VCaP (cell line): ENCODE data around the gene PPOX.

ENCODE experiments used
- H3K27ac ChIP-seq: fragments of 450-650 bp; 2 replicates; pipeline ENCODE4 v1.5.1; 2017
- TF ChIP-seq, protein P1 (sequence below): fragments of 450-650 bp; conservative IDR thresholded peaks from 2 replicates; pipeline ENCODE4 v1.5.1; 2017; ENCODE audit warnings: mild to moderate bottlenecking, moderate library complexity

The PPOX gene

DNA sequence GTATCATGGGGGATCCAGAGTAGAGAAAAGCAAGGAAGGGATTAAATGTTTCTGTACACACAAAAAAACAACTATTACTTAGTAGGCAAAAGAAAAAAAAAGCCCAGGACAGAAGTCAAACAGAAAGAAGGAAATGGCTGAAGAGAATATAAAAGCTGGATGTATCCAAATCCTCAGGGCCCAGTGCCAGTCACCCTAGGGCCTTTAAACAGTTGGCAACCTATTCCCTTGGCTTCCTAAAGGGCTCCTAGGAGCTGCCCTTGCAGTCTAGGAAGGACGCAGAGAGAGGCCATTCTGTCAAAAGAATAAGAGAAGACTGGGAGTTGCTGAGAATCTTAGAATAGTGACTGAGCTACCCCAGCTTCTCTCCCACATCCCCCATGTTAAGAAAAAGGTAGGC lies 6.1 kb downstream of the PPOX start:
- 0 out of 2 replicates have a peak overlapping the region, but pooled peaks have one; percentile 14 for H3K27ac ChIP-seq

DNA sequence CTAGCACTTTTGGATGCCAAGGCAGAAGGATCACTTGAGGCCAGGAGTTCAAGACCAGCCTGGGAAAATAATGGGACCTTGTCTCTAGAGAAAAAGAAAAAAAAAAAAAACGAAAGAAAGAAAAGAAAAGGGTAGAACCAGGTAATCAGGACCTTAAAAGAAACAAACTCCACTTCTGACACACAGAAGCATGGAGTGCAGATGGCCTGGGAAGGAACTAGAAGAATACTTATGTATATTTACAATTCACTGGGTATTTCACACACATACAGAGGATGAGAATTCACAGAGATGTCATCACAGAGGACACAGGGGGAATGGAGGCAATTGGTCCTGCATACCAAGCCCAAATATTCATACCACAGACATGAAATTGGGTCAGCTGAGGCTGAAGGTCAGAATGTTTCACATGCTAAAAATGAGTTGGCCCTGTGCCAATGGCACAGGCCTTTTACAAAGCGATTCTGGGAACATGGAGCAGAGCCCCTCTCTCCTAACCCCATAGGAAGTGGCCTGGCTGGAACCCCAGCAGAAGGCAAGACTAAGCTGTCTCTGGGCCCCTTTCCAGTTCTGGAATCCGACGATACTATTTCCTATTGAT lies 6.7 kb downstream of the PPOX start:
- H3K27ac ChIP-seq: peak overlapping the region; percentile 14; the same call in 1 of the 2 replicates
- TF ChIP-seq, protein P1, sequence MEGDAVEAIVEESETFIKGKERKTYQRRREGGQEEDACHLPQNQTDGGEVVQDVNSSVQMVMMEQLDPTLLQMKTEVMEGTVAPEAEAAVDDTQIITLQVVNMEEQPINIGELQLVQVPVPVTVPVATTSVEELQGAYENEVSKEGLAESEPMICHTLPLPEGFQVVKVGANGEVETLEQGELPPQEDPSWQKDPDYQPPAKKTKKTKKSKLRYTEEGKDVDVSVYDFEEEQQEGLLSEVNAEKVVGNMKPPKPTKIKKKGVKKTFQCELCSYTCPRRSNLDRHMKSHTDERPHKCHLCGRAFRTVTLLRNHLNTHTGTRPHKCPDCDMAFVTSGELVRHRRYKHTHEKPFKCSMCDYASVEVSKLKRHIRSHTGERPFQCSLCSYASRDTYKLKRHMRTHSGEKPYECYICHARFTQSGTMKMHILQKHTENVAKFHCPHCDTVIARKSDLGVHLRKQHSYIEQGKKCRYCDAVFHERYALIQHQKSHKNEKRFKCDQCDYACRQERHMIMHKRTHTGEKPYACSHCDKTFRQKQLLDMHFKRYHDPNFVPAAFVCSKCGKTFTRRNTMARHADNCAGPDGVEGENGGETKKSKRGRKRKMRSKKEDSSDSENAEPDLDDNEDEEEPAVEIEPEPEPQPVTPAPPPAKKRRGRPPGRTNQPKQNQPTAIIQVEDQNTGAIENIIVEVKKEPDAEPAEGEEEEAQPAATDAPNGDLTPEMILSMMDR: no peak

More for the DNA sequence above, 6.1 kb downstream of the PPOX start:
- TF ChIP-seq, protein P1: no peak

DNA sequence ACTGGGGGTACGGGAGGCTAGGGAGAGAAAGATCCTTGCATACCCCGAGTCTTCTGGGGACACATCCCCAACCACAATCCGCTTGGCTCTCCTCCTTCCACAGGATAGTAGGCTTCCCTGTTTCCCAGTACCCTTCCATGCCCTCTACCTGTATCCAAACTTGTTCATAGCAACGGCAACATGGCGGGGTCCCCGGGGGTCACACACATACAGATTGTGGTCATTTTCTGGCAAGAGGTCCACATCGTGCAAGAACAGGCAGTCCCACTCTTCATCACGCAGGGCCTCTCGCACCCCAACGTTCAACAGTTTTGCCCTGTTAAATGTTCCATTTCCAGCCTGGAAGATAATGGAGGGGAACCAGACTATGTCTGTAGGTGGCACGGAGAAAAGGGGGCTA lies 7.5 kb downstream of the PPOX start:
- no peak overlapping the region for H3K27ac ChIP-seq
- TF ChIP-seq, protein P1: no peak

DNA sequence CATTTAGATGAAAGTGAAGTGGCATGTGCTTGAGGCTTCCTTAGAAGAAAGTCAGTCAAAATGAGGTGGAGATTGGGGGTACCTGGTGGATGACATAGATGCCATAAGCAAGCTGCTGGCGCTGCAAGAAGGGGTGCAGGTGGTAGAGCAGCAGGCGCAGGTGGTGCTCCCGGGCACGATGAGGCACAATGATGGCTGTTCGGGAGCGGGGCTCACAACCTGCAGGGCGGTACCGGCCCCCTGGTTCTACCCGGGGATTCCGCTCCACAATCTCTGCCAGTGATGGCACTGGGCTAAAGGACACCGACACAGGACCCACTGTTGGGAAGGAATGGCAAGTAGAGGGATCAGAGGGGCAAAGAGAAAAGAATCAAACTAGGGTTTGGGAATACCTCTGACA lies 8.7 kb downstream of the PPOX start:
- TF ChIP-seq, protein P1: no peak

DNA sequence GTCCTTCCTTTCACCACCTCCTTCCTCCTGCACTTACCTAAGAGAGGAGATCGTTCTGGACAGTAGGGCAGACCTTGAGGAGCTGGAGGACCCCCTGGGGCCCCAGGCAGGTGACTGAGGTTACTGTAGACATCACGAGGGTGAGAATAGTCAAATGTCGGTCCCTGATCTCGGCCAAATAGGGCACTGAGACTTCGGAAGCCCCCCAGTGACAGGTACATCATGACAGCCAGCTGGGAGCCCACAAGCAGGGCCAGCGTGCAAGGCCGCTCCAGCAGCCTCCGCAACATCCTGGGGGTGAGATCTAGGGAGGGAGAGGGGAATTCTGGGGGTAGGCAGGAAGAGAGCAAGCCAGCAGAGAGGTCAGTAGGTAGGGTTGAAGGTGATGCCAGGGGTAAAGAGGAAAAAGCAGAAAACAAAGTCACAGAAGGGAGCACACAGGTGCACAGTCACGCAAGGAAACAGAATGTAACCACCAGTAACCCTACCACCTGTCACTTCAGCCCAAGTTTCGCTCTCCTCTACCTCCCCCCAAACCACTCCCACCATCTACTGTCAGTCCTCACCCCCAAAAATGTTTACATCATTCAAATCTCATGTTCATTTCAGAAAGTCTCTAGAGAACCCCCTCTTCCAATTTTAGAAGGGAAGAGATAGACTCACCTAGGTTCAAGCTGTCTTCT lies 9.7 kb downstream of the PPOX start:
- peak overlapping the region; percentile 74; the same call in 1 of the 2 replicates for H3K27ac ChIP-seq
- TF ChIP-seq, protein P1: no peak

More for the DNA sequence above, 8.7 kb downstream of the PPOX start:
- no peak overlapping the region for H3K27ac ChIP-seq

DNA sequence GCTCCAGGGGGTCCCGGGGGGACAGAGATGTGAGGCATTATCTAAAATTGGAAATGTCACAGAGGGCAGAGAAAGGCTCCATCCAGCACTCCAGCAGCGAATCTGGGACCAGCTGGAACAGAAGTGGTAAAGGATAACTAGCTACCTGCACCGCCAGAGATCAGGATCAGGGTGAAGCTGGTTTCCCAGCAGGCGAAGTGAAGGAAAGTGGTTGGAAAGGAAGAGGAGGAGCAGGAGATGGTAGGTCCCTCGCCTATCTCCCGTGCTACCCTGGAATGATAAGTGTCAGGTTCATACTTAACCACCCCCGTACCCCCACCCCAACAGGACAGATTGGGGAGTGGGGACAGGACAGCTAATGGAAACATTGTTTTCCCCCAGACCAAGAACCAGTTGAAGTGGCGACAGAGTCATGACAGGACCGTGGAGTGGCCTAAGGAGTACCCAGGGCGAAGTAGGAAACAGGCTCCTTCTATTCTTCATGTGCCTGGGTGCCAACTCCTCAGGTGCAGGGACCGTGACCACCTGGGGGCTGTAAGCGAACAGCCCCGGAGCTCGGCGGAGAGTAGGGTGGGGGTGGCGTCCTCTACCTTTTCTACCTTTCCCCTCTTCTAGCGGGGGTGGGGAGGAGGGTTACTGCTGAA lies 10.4 kb downstream of the PPOX start:
- TF ChIP-seq, protein P1: no peak
- H3K27ac ChIP-seq: peak overlapping the region; percentile 74

DNA sequence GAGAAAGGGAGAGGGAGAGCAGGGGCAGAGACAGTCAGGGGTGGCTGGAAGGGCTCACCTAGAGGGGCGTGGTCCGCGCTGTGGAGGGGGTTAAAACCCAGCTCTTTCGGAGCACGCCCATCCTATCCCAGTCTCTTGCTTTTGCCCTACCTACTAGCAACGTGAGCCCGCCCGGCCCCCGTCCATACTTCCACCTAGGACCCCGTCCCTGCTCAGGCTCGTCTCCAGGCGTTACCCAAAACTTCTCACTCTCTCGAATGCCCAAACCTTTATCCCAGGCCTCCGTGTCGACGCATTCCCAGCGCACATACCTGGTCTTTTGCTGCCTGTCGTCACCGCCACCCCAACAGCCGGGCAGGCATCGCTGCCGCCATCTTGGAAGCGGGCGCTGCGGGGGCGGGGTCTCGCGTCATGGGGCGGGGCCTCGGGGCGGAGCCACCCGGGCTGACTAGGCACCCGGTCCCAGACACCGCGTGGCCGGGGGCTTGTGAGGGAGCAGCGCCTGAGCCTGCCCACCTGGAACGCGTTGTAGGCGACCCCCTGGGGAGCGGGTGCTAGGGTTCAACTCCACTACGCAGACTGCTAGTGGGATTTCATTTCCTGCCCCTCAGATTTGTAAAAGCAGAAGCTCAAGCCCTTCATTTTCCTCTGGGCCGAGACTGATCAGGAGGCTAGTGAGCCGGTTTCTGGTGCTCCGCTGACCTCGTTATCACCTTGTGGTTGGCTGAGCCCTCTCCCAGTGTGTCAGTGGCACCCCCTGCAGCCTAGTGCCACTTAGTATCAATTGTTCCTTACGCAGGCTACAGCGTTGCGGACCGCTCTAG lies 11.1 kb downstream of the PPOX start, which contains the start of gene B4GALT3:
Gene B4GALT3, minus strand, starts transcription at position 396 of the 824 bp plus-strand sequence. CDS start 1,447 bp downstream, outside the sequence.
- TF ChIP-seq, protein P1: peak; percentile 19
- H3K27ac ChIP-seq: peak within 1 kb of the TSS; percentile 74
